Endodermal cell (in vitro differentiated cells): ENCODE data around the gene CETP. TPM values are rescaled to one million over a fixed set of nuclear protein-coding genes. Genes with fewer than 3 reads are reported as not detected.

Source experiments
- DNase-seq: peaks from one replicate; pipeline ENCODE4 v3.0.0-alpha.2; 2017
- H3K27ac ChIP-seq: 2 replicates; pipeline ENCODE4 v1.5.1; 2013; ENCODE audit warnings: mild to moderate bottlenecking, low read depth, low read length, moderate library complexity
- H3K27me3 ChIP-seq: 2 replicates; pipeline ENCODE4 v1.6.1; 2013; ENCODE audit warnings: mild to moderate bottlenecking, low read length, moderate library complexity; ENCODE audit not compliant: insufficient read depth, control insufficient read depth, poor library complexity, severe bottlenecking
- H3K36me3 ChIP-seq: 2 replicates; pipeline ENCODE4 v1.7.0; 2013; ENCODE audit warnings: mild to moderate bottlenecking, low read length, moderate library complexity; ENCODE audit not compliant: control insufficient read depth, insufficient read depth
- H3K4me1 ChIP-seq: one replicate; pipeline ENCODE4 v1.7.0; 2013; ENCODE audit warnings: low read length; ENCODE audit not compliant: control insufficient read depth, insufficient read depth
- H3K4me3 ChIP-seq: 2 replicates; pipeline ENCODE4 v1.5.1; 2013; ENCODE audit warnings: mild to moderate bottlenecking, low read length, moderate library complexity
- H3K9ac ChIP-seq: 2 replicates; pipeline ENCODE4 v1.6.1; 2013; ENCODE audit warnings: mild to moderate bottlenecking, low read length, moderate library complexity; ENCODE audit not compliant: poor library complexity, severe bottlenecking; ENCODE audit errors: extremely low read depth
- H3K9me3 ChIP-seq: 2 replicates; pipeline ENCODE4 v1.6.1; 2013; ENCODE audit warnings: mild to moderate bottlenecking, low read length, moderate library complexity; ENCODE audit not compliant: control insufficient read depth
- H3K27ac Mint-ChIP-seq: 2 replicates; pipeline ENCODE4 v1.8.0; 2020; ENCODE audit warnings: mixed read lengths
- H3K27me3 Mint-ChIP-seq: 2 replicates; pipeline ENCODE4 v1.8.0; 2021; ENCODE audit warnings: mild to moderate bottlenecking, mixed read lengths; ENCODE audit not compliant: insufficient read depth
- H3K36me3 Mint-ChIP-seq: 2 replicates; pipeline ENCODE4 v1.8.0; 2020; ENCODE audit warnings: low read depth, mixed read lengths
- H3K4me1 Mint-ChIP-seq: 2 replicates; pipeline ENCODE4 v1.8.0; 2020; ENCODE audit warnings: mixed read lengths
- H3K4me3 Mint-ChIP-seq: 2 replicates; pipeline ENCODE4 v1.8.0; 2020; ENCODE audit warnings: mild to moderate bottlenecking, moderate library complexity, mixed read lengths
- H3K9me3 Mint-ChIP-seq: 2 replicates; pipeline ENCODE4 v1.8.0; 2020; ENCODE audit warnings: mild to moderate bottlenecking, mixed read lengths
- WGBS, 2 experiments: methylation state at CpG; one replicate each; pipeline versions ENCODE4 v1.1.5 to v1.1.7; 2013; ENCODE audit warnings: missing lambda C conversion rate in 2 of 2, mixed read lengths in 1 of 2; ENCODE audit not compliant: insufficient coverage in 1 of 2, insufficient read length in 1 of 2; 5-methylcytosine and 5-hydroxymethylcytosine counted together
- total RNA-seq, 2 donors: library from RNA; stranded (reverse); fragmentation: NEBNext Ultra II Directional in 1 of 2; extraction: Animal tissue kit (Norgen Biotek cat#: 25700) in 1 of 2; gene quantifications; 2 replicates in 1 of 2; 3 replicates in 1 of 2; pipeline ENCODE4 v1.2.1, GENCODE V29; 2021
- TF ChIP-seq, protein P1 (sequence below): fragments of 200-600 bp; sonication (generic); conservative IDR thresholded peaks from 2 replicates; pipeline ENCODE4 v1.5.0; 2021; ENCODE audit warnings: antibody characterized with exemption, mild to moderate bottlenecking

CETP gene
- total RNA-seq, 2 donors from 2014 or later: not detected

- 91 to 92% methylated on average over 4 of the region's 5 CpGs for WGBS, 2 experiments
- no peak overlapping the region for H3K27ac ChIP-seq
- H3K4me3 ChIP-seq: peak overlapping the region; percentile 91
- no peak overlapping the region for H3K27ac Mint-ChIP-seq
- peaks cover 60% of the 10 kb centered on the region for H3K36me3 Mint-ChIP-seq
- DNase-seq: no peak
- H3K9ac ChIP-seq: no peak overlapping the region
- H3K4me3 Mint-ChIP-seq: no peak overlapping the region
- TF ChIP-seq, protein P1, sequence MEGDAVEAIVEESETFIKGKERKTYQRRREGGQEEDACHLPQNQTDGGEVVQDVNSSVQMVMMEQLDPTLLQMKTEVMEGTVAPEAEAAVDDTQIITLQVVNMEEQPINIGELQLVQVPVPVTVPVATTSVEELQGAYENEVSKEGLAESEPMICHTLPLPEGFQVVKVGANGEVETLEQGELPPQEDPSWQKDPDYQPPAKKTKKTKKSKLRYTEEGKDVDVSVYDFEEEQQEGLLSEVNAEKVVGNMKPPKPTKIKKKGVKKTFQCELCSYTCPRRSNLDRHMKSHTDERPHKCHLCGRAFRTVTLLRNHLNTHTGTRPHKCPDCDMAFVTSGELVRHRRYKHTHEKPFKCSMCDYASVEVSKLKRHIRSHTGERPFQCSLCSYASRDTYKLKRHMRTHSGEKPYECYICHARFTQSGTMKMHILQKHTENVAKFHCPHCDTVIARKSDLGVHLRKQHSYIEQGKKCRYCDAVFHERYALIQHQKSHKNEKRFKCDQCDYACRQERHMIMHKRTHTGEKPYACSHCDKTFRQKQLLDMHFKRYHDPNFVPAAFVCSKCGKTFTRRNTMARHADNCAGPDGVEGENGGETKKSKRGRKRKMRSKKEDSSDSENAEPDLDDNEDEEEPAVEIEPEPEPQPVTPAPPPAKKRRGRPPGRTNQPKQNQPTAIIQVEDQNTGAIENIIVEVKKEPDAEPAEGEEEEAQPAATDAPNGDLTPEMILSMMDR: no peak
- H3K27me3 Mint-ChIP-seq: no peaks in the 10 kb centered on the region
- peaks cover 13% of the 10 kb centered on the region for H3K4me1 Mint-ChIP-seq
- no peaks in the 10 kb centered on the region for H3K4me1 ChIP-seq
- H3K36me3 ChIP-seq: peaks cover 76% of the 10 kb centered on the region
- no peaks in the 10 kb centered on the region for H3K9me3 Mint-ChIP-seq
- no peaks in the 10 kb centered on the region for H3K9me3 ChIP-seq
- H3K27me3 ChIP-seq: no peaks in the 10 kb centered on the region
Measured at GRCh38 chr16:56936491-56936890, 25.3 kb upstream of the CETP start.

- Mint-ChIP-seq H3K27me3 (no peaks in the 10 kb centered on the region), H3K36me3 (peaks cover 63% of the 10 kb centered on the region), H3K4me3 (no peak overlapping the region), H3K4me1 (peaks cover 13% of the 10 kb centered on the region), H3K27ac (no peak overlapping the region), H3K9me3 (no peaks in the 10 kb centered on the region)
- Histone ChIP-seq H3K9ac (no peak overlapping the region), H3K27me3 (no peaks in the 10 kb centered on the region), H3K4me1 (no peaks in the 10 kb centered on the region), H3K27ac (no peak overlapping the region), H3K36me3 (peaks cover 81% of the 10 kb centered on the region), H3K4me3 (no peak overlapping the region), H3K9me3 (no peaks in the 10 kb centered on the region)
- no peak for DNase-seq
- WGBS, 2 experiments: 80 to 95% methylated on average over 1 to 4 of the region's 5 CpGs
- TF ChIP-seq, protein P1: no peak
Measured at GRCh38 chr16:56936950-56937349, 24.8 kb upstream of the CETP start.

- Histone ChIP-seq H3K9ac (no peak overlapping the region), H3K9me3 (no peaks in the 10 kb centered on the region)
- no peak overlapping the region for H3K4me3 Mint-ChIP-seq
Measured at GRCh38 chr16:56938664-56939513, 22.9 kb upstream of the CETP start.

More at GRCh38 chr16:56938664-56939513, 22.9 kb upstream of the CETP start:
- Mint-ChIP-seq H3K4me1 (peaks cover 6% of the 10 kb centered on the region), H3K27me3 (no peaks in the 10 kb centered on the region), H3K36me3 (peaks cover 79% of the 10 kb centered on the region), H3K27ac (no peak overlapping the region), H3K9me3 (no peaks in the 10 kb centered on the region)
- Histone ChIP-seq H3K27ac (no peak overlapping the region), H3K4me3 (no peak overlapping the region), H3K36me3 (peaks cover 93% of the 10 kb centered on the region), H3K4me1 (no peaks in the 10 kb centered on the region), H3K27me3 (no peaks in the 10 kb centered on the region)
- TF ChIP-seq, protein P1: no peak
- WGBS, 2 experiments: 94 to 99% methylated on average over 6 to 8 of the region's 8 CpGs
- no peak for DNase-seq
